GM19240 (cell line): ENCODE results near the gene SYNGR3.
A peak's percentile ranks its signal among the peaks of the same experiment; 100 is the strongest.
"Not testable (repeated sequence)": the region's sequence is repeated elsewhere in the genome, so short reads cannot be mapped to it uniquely, and the experiment has no call there.

Experiments
- DNase-seq: peaks from one replicate; pipeline ENCODE4 v3.0.0; 2011; ENCODE audit warnings: low spot score; ENCODE audit not compliant: insufficient read length

The SYNGR3 gene

DNA sequence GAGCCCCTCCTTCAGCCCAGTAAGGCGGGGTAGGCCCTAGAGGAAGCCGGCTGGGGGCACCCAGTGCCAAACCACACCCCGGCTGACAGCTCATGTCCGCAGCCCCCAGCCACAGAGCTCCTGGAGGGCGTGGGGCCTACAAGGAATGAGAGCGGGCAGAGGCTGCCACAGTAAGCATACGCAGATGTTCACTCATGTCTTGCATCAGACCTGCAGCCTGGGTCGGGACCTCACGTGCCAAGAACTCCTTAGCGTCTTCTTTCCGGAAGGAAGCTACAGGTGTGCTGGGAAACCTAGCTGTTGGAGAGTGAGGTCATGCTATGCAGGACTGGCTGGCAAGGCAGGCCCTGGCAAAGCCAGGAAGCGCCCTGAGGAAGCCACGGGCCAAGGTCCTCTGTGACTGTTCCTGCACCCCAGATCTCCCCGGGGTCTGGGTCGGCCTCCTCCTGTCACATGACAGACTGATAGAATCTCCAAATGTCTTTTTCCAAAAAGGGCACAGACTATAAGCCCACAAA, 18.3 kb downstream of the SYNGR3 start:
- DNase-seq = no peak

GRCh38 chr16:2008631-2009163, 18.9 kb downstream of the SYNGR3 start:
- no peak for DNase-seq

GRCh38 chr16:2009164-2009711, 19.5 kb downstream of the SYNGR3 start:
- DNase-seq = no peak

GRCh38 chr16:2009791-2010510, 20.2 kb downstream of the SYNGR3 start, which contains the start of gene ZNF598:
Gene ZNF598 (minus strand): TSS chr16:2009821.
- DNase-seq = peak; percentile 91

DNA sequence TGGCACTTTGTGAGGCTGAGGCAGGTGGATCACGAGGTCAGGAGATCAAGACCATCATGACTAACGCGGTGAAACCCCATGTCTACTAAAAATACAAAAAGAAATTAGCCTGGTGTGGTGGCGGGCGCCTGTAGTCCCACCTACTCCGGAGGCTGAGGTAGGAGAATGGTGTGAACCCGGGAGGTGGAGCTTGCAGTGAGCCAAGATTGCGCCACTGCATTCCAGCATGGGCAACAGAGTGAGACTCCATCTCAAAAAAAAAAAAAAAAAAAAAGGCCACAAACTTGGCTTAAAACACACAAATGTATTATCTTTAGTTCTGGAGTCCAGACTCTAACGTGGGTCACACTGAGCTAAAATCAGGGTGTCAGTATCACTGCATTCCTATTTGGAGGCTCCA, 22.0 kb downstream of the SYNGR3 start:
- not testable (repeated sequence) for DNase-seq

GRCh38 chr16:2013527-2013926, 23.8 kb downstream of the SYNGR3 start:
- no peak for DNase-seq

DNA sequence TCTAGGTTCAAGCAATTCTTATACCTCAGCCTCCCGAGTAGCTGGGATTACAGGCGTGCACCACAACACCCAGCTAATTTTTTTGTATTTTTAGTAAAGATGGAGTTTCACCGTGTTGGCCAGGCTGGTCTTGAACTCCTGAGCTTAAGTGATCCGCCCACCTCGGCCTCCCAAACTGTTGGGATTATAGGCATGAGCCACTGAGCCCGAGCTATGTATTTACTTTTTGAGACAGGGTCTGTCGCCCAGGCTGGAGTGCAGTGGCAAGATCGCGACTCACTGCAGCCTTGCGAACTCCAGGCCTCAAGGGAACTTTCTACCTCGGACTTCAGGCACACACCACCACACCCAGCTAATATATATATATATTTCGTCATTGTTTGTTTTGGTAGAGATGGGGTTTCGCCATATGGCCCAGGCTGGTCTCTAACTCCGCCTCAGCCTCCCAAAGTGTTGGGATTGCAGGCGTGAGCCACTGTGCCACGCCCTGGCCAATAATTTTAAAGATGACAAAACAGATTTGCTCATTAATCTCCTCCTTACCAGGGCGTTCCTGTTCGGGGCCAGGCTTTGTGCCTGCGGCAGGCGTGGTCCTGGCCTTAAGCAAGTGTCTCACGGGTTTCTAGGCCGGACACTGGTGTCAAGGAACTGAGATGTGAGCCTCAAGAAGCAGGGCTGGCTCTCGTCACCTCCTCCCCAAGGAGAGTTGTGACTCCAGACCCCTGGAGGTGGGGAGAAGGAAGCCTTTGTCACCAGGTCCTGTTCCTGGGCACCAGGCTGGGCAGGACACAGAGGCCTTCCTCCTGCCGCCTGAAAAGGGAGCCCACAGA, 25.6 kb downstream of the SYNGR3 start:
- DNase-seq = no peak

DNA sequence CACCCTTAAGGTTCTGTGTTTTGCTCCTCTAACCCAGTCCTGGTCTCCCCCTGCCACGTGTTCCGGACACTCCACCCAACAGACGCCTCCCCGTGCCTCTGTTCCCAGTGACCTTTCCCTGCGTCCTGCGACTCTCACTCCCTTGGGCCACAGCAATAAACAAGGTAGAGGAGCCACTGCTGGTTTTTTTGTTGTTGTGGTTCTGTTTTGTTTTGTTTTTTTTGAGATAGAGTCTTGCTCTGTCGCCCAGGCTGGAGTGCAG, 26.1 kb downstream of the SYNGR3 start:
- DNase-seq = no peak

- DNase-seq = no peak
Observed at GRCh38 chr16:2016407-2016922, 26.7 kb downstream of the SYNGR3 start.

DNA sequence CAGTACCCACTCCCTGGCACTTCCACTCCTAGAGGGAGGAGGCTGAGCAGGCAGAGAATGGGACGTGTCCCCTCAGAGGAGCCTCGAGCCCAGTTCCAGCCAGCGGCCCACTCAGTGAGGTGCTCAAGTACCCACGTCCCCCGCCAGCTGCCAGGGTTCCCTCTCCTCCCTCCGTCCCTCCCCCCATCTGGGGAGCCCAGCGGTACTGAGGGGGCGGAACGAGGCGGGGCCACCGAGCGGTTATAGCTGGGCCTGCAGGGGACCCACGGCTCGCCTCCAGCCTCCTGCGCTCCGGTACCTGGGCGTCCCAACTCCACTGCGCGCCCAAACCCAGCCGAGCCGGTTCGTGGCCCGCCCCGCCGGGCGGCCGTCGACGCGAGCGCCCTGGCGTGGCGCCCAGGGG, 29.7 kb downstream of the SYNGR3 start, which contains the start of gene NPW:
NPW (plus strand) TSS at position 268 of the 403 bp plus-strand sequence.
- DNase-seq = no peak

DNA sequence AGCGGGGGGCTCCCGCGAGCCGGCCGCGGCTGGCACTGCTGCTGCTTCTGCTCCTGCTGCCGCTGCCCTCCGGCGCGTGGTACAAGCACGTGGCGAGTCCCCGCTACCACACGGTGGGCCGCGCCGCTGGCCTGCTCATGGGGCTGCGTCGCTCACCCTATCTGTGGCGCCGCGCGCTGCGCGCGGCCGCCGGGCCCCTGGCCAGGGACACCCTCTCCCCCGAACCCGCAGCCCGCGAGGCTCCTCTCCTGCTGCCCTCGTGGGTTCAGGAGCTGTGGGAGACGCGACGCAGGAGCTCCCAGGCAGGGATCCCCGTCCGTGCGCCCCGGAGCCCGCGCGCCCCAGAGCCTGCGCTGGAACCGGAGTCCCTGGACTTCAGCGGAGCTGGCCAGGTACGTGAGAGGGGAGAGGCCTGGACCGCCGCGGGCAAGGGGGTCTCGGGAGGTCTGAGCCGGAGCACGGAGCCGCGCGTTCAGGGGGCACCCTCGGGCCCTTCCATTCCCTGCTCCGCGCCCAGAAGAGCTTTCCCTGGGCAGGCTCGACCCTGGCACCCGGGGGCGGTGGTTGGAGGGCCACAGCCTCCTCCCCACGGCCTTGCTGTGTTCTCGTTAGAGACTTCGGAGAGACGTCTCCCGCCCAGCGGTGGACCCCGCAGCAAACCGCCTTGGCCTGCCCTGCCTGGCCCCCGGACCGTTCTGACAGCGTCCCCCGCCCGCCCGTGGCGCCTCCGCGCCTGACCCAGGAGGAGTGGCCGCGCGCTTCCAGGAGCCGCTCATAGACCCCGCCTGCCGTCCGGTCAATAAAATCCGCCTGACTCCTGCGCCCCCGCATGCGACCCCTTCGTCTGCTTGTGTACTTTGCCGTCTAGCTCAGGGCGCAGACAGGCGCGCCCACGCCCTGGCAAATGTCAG, 30.4 kb downstream of the SYNGR3 start:
- DNase-seq = no peak

GRCh38 chr16:2022723-2023091, 32.9 kb downstream of the SYNGR3 start:
- no peak for DNase-seq

- DNase-seq = peak; percentile 100
Observed at GRCh38 chr16:2023092-2024031, 33.6 kb downstream of the SYNGR3 start.

DNA sequence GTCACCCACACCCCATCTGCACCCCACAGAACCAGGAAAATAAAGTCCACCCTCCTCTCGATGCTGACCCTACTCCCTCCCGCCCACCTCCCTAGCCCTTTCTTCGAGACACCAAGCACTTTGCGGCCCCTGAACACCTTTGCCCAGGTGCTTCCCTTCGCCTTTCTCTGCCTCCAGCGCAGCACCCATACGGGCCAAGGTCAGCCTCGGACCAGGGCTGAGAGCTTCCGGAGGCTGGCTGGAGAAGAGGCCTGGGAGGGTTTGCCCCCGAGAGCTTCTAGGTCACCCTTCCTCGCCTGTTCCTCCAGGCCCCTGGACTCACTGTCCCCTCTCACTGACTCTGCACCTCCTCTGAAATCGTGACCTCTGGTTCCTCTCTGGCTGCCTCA, 34.3 kb downstream of the SYNGR3 start:
- DNase-seq = no peak

DNA sequence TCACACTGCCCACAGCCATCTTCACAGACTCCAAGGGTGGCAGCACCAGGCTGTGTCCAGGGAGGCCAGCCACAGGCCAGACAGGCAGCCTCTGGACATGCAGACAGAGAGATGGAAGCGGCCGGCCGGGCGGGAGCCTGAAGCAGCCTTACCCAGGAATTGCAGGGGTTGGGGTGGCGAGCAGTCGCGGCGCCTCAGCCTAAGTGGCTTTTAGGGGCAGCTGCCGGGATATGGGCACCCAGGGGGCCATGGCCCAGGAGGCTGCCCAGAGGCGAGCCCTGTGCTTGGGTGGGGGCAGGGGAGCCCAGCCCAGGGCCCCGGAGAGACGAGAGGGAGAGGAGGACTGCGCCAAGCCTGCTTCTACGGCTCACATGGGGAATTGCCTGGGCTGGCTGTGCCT, 35.5 kb downstream of the SYNGR3 start:
- DNase-seq = no peak

GRCh38 chr16:2025878-2026460, 36.2 kb downstream of the SYNGR3 start:
- no peak for DNase-seq

DNA sequence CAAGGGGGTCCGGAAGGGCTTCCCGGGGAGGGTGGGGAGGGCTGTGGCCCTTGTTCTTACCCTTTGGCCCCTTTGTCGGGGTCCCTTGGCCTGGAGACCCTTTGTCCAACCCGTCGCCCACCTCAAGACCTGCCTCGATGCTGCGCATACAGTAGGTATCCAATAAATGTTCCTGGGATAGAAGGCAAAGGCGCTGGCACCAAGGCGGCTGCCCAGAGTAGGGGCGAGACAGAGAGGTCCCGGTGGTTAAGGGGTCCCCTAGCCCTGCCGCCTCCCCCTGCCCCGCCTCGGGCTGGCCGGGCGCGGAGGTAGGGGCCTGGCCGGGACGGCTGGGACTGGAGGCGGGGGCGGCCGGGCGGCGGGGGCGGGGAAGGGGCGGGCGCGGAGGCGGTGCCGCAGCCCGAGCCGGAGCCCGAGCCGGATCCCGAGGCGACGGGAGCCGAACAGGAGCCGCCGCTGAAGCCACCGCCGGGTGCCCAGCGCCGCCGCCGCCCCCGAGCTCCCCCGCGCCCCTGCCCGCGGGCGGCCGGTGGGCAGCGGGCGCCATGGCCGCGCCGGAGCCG, 36.8 kb downstream of the SYNGR3 start, which contains the start of gene NHERF2:
NHERF2 (plus strand) TSS at position 442 of the 563 bp plus-strand sequence; CDS start at position 546, 104 bp downstream.
- no peak for DNase-seq

GRCh38 chr16:2027024-2028010, 37.5 kb downstream of the SYNGR3 start:
- no peak for DNase-seq
